Measurements from ENCODE around the gene ZNF692.
"Not testable (repeated sequence)": the region's sequence is repeated elsewhere in the genome, so short reads cannot be mapped to it uniquely, and the experiment has no call there.

The ZNF692 gene

DNA sequence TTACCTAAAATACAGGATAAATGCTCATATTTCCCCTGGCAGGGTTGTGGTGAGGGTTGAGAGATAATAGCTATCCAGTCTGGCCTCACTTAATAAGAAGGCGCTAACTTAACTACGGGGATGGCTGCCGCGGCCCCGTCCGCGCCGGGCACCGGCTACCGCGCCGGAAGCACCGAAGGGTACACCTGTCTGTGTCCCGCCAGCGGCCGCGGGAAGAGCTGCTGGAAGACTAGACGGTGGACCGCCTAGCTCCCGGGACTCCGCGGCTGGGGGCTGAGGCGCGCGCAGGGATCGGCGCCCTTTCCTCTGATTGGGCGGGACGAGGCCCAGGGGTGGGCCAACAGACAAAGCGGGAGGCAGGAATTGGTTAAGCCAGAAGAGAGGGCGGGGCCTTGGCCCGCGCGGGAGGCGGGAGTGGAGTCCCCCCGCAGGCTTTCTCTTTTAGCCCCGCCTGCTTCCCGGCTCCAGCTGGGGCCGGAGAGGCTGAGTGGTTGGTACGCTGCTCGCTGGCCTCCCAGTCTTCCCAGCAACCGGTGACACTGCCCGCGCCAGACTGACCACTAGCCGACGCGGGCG is 21.0 kb downstream of the ZNF692 start, which contains the start of gene ZNF672:
Gene ZNF672, plus strand, starts transcription at position 444 of the 576 bp plus-strand sequence. CDS start 9,051 bp downstream, outside the sequence.
- TF ChIP-seq, protein P1, sequence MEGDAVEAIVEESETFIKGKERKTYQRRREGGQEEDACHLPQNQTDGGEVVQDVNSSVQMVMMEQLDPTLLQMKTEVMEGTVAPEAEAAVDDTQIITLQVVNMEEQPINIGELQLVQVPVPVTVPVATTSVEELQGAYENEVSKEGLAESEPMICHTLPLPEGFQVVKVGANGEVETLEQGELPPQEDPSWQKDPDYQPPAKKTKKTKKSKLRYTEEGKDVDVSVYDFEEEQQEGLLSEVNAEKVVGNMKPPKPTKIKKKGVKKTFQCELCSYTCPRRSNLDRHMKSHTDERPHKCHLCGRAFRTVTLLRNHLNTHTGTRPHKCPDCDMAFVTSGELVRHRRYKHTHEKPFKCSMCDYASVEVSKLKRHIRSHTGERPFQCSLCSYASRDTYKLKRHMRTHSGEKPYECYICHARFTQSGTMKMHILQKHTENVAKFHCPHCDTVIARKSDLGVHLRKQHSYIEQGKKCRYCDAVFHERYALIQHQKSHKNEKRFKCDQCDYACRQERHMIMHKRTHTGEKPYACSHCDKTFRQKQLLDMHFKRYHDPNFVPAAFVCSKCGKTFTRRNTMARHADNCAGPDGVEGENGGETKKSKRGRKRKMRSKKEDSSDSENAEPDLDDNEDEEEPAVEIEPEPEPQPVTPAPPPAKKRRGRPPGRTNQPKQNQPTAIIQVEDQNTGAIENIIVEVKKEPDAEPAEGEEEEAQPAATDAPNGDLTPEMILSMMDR (IDR thresholded peaks at IDR 0.05; ENCODE audit: extremely low read depth, insufficient read depth, missing control alignments): no peak
- in situ Hi-C loops (cut with MboI; ENCODE audit: low pct_unique_long_range_greater_than_20kb, low sequenced_read_pairs, unreplicated experiment): no loop called here

DNA sequence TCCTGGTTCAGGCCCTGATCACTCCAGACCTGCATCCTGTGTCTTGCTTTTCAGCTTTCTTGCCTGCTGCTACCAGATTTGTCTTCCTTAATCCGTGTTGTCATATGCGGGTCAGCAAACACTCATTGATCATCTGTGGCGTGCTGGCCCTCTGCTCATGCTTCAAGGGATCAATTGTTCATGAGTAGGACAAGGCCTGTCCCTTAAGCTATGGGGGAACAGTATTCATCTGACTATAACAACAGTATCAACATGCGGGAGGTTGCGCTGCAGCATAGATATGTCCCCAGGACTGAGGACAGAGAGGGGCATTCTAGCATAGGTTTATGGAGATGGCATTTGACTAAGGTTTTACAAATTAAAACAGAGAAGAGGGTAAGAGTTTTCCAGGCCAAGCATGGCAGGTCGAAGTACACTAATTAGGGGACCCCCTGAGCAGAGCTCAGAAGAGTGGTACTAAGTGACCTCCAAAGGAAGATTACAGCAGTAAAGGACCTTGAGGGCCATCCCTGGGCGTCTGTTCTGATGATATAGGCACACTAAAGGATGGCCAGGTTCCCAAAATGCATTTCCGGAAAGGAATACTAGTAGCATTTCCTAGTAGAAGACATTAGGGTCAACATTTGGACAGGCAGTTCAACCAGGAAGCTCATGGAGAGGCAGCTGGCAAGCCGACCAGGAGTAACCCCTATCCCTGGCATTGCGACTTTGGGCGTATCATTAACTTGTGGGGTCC is 21.7 kb downstream of the ZNF692 start:
- TF ChIP-seq, protein P1 (IDR thresholded peaks at IDR 0.05; ENCODE audit: extremely low read depth, insufficient read depth, missing control alignments): no peak
- in situ Hi-C loops (cut with MboI; ENCODE audit: low pct_unique_long_range_greater_than_20kb, low sequenced_read_pairs, unreplicated experiment): no loop called here
- no peak for DNase-seq (ENCODE audit: low spot score)

More for the DNA sequence above, 21.0 kb downstream of the ZNF692 start, which contains the start of gene ZNF672:
- peak; percentile 96 for DNase-seq (ENCODE audit: low spot score)

GRCh38 chr1:248834343-248834940 is 24.4 kb downstream of the ZNF692 start:
- no peak for DNase-seq (ENCODE audit: low spot score)
- TF ChIP-seq, protein P1 (IDR thresholded peaks at IDR 0.05; ENCODE audit: extremely low read depth, insufficient read depth, missing control alignments): no peak
- in situ Hi-C loops (cut with MboI; ENCODE audit: low pct_unique_long_range_greater_than_20kb, low sequenced_read_pairs, unreplicated experiment): no loop called here

DNA sequence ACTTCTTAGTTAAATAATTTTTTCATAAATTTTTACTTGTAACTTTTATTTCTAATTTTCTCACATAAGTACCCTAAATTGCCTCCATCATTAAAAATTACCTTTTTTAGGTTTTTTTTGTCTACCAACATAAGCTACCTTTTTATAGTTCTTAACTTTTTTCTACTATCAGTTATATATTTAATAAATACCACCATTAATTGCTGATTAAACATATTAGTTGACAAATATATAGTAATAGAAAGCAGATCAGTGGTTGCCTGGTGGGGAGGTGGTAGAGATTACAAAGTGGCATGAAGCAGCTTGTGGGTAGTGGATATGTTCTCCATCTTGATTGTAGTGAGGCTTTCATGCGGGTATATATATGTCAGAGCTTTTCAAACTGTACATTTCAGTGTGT is 27.0 kb downstream of the ZNF692 start:
- in situ Hi-C loops (cut with MboI; ENCODE audit: low pct_unique_long_range_greater_than_20kb, low sequenced_read_pairs, unreplicated experiment): no loop called here
- no peak for DNase-seq (ENCODE audit: low spot score)
- TF ChIP-seq, protein P1 (IDR thresholded peaks at IDR 0.05; ENCODE audit: extremely low read depth, insufficient read depth, missing control alignments): no peak

DNA sequence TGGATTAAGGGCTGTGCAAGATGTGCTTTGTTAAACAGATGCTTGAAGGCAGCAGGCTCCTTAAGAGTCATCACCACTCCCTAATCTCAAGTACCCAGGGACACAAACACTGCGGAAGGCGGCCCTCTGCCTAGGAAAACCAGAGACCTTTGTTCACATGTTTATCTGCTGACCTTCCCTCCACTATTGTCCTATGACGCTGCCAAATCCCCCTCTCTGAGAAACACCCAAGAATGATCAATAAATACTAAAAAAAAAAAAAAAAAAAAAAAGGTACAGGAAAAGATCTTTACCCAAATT is 28.2 kb downstream of the ZNF692 start:
- DNase-seq (ENCODE audit: low spot score); in situ Hi-C loops (cut with MboI; ENCODE audit: low pct_unique_long_range_greater_than_20kb, low sequenced_read_pairs, unreplicated experiment): not testable (repeated sequence)

GRCh38 chr1:248828845-248829244 is 30.0 kb downstream of the ZNF692 start:
- TF ChIP-seq, protein P1 (IDR thresholded peaks at IDR 0.05; ENCODE audit: extremely low read depth, insufficient read depth, missing control alignments): no peak
- DNase-seq (ENCODE audit: low spot score): no peak
- in situ Hi-C loops (cut with MboI; ENCODE audit: low pct_unique_long_range_greater_than_20kb, low sequenced_read_pairs, unreplicated experiment): no loop called here
